Measurements from ENCODE around the gene REV3L. TPM values are rescaled to one million over a fixed set of nuclear protein-coding genes. Genes with fewer than 3 reads are reported as not detected.

Gene REV3L
- total RNA-seq, 1 donor from 2014 or later = 49.0 TPM

DNA sequence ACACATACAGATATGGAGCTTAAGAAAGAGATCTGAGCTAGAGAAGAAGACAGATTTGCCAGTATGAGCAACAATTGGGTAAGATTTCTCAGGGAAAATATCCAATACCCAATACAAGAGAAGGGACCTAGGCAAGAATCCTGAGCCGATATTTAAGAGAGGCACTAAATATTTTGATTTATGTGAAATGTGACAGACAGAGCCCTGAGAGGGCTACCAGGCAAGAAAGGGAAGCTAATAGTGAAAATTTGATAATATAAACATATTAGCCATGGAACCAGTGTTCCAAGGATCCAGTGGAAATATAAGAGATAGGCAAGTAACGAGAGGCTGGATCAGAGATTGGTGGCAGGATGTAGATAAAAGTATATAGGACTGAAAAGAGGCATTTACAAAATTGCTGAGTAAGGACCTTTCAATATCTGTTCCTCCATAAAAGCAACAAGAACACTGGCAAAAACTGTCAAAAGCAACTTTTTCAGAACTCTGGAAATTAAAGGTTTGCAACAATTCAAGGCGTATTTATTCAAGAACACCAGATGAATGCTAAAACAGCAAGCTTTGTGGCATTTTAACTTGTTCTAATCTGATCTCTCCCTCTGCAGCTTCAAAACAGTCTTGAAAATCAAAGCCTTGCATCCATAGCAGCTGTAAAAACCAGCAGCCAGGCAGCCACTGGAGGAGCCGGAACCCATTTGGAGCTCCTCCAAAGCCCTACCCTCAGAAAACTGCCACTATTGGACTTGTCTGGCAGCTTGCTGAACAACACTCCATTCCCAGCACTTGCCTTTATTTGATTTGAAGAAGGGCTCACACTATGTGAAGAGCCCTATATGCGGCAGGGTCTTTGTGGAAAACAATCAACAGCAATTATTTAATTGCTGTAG, 58.8 kb downstream of the REV3L start:
- no peak for DNase-seq

DNA sequence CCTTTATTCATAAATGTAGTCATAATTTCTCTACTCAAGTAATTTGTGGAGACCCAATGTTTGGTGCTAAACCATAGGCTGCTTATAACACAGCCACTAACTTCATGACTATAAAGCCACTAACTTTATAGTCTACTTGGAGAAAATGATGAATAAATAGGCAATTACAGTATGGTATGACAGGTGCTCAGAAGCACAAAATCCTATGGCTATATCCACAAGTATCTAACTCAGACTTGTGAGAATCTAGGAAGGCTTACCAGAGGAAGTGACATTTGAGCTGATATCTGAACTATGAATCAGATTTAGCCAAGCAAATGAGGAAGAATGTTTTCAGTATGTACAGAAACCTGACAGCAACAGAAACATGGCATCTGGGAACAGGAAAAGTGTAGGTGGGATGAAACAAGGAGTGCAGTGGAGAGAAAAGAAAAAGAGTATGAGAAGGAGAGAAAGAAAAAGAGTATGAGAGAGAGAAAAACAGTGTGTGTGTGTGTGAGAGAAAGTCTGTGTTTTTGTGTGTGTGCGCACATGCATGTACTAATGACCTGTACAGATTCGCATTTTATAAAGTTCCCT, 59.9 kb downstream of the REV3L start:
- no peak for DNase-seq

DNA sequence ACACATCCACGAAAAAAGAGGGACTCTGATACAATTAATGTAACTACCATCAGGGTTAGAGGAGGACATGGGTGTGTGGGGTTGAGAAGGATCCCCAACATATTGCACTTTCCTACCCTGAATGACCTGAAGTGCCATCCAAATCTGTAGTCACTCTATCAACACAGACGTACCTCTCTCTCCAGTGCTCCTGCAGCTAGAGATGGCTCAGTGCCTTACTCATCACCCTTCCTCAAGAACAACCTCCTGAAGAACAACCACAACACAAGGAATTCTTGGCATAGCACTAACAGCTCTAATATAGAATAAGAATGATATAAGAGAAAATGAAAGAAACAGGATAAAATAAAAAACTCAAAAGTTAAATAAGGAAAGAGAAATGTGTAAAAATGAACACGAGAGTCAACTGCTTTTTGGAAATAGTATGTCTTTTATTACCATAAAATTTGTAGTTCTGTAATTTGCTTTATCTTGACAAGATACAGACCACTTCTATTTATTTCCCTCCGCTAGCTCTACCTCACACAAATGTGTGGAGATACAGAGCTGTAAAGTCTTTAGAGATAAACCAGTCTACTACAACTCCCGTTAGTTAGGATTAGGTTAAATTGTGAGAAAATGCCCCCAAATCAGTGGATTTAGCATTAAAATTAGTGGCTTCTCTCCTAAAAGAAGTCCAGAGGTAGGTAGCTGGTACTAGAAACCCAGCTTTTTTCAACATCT, 63.9 kb downstream of the REV3L start:
- DNase-seq = no peak

DNA sequence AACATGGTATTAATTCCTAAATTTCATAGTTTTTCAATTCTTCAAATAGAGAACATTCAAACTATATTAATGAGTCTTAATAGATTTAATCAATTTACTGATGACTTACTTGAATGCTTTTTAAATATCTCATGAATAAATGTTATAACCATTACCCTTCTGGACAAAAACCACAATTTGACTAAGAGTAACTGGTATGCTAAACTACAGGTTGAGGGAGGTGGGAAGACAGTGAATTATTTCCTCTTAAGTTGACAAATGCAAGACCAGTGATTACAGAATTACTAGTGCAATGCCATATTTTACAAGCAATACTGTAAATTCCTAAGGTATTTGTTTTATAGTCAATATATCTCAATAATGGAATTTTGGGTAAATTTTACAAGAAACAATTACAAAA, 65.1 kb downstream of the REV3L start:
- no peak for DNase-seq

DNA sequence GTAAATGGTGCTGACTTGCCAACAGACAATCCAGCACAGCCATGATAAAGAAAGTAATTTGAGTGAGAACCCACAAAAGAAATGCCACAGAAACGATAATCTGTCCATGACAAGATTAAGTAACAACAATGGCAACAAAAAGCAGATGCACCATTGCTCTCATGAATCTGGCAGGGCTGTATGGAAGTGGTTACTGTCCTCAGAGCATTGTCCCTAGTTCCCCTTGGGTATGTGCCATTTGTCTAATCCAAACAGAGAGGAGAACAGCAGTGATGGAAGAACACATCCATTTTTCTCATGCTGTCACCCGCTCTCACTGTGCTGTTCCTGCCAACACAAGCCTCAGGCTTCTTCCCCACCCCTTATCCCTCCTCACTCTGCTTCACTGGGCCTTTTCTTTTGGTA, 65.8 kb downstream of the REV3L start:
- DNase-seq = peak; percentile 87

DNA sequence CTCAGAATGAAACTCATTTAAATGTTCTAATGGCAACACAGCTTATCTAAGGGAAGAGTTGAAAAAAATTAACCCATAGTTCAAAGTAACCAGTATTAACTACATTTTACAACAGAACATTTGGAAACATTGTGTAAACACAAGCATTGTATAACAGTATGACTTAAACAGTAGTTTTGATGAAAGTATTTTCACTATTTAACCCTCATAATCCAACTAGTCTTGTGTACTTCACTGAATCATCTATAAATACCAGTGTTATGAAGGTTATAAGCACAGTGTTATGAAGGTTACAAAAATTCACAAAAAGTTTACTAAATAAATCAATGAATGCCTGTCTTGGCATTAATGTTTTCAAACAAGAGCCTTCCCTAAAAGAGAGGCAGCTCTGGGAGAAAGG, 66.5 kb downstream of the REV3L start:
- no peak for DNase-seq

DNA sequence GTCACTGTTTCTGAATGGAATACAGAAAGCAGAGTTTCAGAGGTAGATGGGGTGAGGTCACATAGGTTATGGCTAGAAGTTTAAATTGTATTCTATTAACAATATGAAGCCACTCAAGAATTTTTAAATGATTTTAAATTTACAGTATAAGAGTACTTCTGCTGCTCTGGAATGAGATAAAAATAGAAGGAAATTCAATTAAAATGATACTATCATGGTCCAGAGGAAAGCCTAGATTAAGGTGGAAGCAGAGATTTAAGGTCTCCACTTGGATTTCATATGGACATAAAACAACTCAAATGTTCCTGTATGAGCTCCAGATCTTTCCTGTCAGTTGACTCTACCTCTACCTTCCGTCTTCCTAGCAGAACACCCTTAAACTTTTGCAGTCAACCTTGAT, 68.6 kb downstream of the REV3L start:
- DNase-seq = no peak

DNA sequence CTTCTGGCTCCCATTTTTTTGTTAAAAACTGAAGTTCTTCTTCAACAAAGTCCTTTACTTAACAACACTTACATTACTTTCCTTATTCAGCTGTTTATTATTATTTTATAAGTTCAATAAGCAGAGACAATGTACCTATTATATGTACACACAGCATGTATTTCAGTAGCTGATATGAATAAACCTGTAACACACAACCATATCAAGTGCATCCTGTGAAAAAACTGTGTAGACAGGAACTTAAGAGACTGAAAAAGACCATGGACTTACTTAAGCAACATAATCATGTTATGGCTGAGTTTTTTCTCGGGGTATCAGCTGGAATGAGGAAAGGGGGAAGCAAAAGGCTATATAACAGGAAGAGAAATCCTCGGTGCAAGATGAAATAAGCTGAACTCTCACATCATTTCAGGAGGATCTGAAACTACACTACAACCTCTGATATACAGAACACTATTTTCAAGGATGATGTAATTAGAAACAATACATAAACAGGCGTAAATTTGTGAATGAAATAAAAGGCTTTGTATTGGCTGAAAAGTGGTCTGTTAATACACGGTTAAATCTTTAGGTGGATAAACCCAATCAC, 70.9 kb downstream of the REV3L start:
- DNase-seq = no peak

DNA sequence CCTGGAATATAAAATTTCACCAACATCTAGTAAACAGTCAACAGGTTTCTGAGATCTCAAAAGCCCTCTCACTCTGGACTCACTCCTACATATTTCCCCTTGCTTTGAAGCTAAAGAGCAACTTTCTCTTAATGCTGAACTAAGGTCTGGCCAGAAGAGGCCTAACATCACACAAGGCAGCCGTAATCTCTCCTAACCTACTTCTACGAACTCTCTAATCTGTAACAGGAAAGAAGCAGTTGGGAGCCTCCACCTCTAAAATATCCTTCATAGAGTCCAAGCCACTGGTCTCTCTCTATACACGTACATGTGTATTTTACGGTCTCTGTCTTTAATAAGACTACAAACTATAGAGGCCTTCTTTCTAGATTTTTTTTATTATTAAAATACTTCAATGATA, 72.0 kb downstream of the REV3L start:
- no peak for DNase-seq

DNA sequence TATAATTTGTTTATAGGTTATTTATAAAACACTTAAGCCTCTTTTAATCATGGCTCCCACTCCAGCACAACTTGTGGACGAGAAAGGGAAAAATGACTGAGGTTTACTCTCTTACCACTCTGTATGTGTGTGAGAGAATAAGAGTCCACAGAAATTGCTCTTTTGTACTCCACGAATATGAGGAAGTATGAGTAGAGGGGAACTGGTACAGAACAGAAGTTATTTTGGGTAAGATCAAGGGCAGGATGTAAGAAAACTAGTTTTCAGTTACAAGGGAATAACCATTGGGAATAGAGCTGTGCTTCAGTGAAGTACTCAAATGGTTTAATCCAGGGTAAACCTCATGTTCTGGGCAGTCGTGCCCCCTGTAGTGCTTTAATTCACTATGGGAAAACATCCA, 72.6 kb downstream of the REV3L start:
- no peak for DNase-seq

DNA sequence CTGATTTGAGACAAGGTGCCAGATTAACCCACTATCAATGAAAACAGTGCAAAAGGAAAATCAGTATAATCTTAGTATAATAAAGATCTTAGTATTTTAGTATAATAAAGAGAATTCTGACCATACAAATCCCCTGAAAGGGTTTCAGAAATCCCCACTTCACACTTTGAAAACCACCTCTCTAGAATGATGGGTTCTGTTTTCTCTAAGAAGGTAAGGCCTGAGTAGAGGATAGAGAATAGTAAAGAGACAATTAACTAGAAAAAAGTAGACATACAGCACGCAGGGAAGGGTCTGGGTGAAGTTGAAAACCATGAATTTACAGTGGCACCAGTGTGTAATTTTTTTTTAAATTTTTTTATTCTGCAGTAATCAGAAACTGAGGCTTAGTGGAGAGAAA, 73.6 kb downstream of the REV3L start:
- no peak for DNase-seq

DNA sequence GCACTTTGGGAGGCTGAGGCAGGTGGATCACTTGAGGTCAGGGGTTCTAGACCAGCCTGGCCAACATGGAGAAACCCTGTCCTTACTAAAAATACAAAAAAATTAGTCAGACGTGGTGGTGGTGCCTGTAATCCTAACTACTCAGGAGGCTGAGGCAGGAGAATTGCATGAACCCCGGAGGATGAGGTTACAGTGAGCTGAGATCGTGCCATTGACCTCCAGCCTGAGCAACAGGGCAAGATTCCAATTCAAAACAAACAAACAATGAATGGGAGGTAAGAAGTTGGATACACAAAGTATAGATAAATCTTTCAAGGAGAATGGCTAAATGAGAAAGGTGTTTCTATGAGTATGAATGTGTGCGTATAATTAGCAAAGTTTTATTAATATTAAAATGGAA, 75.3 kb downstream of the REV3L start:
- DNase-seq = no peak

DNA sequence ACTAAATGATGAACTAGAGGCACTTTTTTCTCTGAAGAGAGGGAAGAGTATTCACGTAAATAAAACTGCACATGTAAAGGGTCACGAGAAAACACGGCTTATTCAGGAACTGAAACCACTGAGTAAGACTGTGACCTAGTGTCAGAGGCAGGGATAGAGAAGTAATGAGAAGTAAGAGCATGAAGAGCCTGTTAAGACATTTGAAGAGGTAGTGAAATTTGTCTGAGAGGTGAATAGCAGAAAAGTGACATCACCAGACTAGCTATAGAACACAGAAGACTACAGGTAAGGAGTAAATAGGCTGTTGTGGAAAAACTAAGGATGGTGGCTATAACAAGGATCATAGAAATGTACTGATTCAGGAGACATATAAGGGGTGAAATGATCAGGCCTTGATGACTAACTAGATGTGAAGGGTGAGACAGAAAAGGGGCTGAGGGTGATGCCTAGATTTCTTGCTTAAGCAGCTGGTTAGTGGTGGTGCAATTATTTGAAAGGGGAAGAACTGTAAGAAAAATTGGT, 76.8 kb downstream of the REV3L start:
- DNase-seq = no peak

DNA sequence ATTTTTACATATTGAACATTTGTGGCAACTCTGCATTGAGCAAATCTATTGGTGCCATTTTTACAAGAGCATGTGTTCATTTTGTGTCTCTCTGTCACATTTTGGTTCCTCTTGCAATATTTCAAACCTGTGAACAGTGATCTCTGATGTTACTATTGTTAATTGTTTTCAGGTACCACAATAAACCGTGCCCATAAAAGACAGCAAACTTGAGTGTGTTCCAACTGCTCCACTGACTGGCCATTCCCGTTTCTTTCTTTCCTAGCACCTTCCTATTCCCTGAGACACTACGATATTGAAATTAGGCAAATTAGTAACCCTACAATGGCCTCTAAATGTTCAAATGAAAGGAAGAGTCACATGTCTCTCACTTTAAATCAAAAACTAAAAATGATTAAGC, 79.6 kb downstream of the REV3L start:
- no peak for DNase-seq

DNA sequence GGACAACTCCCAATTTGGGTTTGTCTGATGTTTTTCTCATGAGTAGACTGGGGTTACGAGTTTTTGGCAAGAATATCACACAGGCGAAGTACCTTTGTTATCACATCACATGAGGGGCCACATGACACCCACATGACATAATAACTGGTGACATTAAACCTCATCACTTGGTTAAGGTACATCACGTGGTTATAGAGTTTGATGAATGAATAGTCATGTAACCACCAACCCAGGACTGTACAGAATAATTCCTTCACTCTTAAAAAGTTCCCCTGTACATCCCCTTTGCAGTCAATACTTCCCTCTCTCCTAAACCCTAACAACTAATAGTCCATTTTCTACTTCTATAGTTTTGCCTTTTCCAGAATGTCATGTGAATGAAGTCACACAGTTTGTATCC, 83.4 kb downstream of the REV3L start:
- no peak for DNase-seq

DNA sequence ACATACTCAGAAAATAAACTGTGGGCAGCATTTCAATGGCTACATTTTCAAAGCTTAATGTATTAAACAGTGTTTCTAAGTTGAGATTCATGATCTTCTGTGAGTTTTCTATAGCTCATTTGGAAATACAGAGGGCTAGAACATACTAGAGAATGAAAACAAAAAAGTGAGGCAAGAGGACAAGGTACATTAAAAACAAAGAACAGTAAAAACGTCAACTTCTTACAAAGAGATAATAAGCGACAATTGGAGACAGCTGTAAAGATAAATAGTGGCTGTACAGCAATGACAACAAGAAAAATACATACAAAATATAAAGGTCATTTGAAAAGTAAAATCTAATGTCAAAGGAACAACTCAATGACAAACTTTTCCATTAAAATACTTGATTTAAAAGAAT, 94.3 kb downstream of the REV3L start:
- no peak for DNase-seq

DNA sequence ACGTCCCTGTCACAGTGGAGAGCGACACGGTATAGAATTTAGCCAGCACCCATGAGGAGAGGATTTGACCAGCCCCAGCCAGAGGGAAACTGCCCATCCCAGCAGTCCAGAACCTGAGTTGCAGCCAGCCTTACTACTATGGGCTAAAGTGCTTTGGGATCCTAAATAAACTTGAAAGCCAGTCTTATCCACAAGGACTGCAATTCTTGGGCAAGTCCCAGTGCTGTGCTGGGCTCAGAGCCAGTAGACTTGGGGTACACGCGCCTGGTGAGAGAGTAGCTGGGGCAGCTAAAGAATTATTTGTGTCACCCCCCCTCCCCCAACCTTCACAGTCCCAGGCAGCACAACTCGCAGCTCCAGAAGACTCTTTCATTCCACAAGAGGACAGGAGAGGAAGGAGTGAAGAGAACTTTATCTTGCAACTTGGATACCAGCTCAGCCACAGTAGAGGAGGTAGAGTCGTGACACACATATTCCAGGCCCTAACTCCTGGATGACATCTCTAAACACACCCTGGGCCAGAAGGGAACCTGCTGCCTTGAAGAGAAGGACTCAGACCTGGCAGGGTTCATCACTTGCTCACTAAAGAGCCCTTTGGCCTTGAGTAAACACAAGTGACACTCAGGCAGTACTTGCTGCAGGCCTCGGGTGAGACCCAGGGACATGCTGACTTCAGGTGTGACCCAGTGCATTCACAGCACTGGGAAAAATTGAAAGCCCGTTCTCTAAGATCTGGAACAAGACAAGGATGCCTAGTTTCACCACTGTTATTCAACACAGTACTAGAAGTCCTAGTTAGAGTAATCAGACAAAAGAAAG, 100.3 kb downstream of the REV3L start:
- DNase-seq = no peak

DNA sequence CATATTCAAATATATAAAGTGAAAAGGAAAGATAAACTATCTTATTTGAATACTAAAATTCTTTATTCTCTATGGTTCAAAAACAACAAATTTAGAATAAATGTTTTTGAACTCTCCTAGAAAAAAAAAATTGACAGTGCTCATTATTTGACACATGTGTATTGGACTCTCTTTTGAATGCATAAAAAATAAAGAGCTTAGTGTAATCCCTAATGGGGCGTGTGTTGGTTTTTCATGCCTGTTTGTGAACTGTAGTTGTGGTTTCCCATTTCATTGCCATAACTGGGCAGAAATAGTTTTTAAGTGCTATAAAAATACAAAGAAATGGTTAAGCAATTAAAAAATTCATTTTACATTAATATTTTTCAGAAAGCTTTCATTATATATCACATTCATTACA, 101.3 kb downstream of the REV3L start:
- DNase-seq = no peak

DNA sequence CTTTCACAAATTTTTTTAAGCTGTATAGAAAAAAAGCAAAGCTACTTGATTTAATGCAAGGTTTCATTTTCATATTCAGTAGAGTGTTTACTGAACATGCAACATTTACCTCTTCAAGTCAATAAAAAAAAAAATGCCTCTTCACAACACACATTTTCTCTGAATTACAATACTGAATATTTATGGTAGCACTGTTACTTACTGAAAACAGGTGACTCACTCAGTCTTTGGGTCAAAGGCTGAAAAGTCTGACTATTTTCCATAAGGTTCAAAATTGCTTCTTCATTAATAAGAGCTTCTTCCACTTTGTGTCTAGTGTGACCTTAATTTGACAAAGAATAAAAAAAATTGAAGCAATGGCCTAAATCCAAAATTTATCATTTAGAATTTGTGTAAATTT, 101.9 kb downstream of the REV3L start:
- DNase-seq = no peak

DNA sequence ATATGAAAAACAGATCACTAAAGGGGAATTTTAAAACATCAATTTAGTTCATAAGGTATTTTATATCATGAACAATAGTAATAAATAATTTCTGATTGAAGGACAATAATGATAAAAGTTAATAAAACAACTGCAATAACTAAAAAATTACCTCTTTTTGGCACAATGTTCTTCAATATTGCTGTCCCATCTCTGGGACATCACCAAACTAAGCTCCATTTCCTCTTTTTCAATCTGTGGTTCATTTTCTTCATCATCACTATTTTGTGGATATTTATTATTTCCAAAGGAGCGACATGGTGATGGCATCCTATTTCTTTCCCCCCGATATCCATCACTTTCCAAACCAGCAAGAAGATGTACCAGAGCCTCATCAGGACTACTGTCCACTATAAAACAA, 103.2 kb downstream of the REV3L start:
- no peak for DNase-seq

DNA sequence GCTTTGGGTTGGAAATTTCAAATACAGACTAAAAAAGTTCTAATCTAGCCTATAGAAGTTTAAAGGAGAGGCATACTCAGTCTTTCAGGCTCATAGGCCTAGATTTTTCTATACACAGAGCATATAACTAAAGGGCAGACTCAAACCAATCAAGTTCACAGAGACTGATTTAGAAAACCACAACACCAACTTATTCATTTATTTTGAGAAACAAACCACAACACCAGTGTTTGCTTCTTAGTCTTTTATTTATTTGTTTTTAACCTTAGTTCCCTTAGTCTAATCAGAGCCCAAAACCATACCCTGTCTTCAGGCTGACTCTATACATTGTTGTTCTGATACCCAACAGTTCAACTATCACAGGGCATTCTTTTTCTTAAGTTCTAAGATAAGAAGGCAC, 103.7 kb downstream of the REV3L start:
- DNase-seq = no peak

DNA sequence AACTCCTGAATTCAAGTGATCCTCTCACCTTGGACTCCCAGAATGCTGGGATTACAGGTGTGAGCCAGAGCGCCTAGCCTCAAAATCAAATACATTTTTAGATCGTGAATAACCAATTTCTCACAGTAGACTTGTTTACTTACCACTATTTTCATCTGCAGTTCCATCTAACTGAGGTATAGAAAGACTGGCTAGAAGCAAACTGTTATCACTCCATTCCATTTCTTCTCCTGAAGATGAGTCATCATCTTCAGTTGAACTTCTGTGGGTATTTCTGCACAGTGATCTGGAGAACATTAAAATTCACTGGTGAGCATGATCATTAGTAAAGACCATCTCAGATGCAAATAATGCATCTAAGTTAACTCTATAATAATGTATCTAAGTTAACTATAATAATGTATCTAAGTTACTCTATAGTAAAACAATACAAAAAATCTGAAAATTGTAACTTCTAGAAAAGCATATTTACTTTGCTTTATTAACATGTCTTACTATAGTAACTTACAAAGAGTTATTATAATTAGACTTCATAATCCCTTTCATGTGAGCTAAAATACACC, 105.4 kb downstream of the REV3L start:
- no peak for DNase-seq

Data from skin of body (tissue), 2 donors.